GM18499 (cell line): ENCODE measurements around the gene LMTK2.

Source experiments
- ATAC-seq: cut with Tn5 transposase; IDR thresholded peaks from one replicate; pipeline ENCODE4 v1.9.1; 2021; ENCODE audit warnings: moderate number of reproducible peaks; ENCODE audit not compliant: insufficient read depth, unreplicated experiment

The LMTK2 gene

GRCh38 chr7:98171449-98171848, 64.8 kb downstream of the LMTK2 start:
- no peak for ATAC-seq

- no peak for ATAC-seq
Observed at GRCh38 chr7:98174334-98175259, 67.9 kb downstream of the LMTK2 start.

DNA sequence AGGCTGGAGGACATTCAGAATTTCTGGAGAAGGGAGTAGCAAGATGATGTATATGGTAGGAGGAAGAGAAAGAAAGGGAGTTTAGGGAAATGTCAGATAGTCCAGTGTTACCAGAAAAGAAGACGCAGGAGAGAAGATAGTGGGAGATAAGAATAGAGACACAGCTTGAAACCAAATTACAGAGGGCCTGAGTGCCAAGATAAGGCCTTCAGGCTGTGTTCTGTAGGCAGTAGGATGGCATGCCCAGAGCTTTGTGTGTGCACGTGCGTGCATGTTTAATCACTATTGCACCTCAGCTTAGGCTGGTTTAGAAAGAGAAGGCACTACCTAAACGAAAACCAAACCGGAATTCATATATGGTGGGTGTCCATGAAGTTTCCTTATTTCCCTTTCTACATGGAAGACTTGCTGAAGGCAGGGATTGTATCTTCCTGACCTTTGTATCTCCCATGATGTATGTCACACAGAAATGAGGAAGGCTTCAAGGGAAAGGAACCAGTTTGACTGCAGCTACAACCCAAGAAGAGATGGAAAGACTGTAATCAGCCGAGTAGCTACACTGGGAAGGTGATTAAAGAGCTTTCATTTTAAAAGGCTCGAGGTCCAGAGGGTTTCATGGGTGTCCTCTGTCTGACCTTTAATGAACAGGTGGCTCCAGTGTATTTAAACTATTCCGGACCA, 68.7 kb downstream of the LMTK2 start:
- ATAC-seq = no peak

DNA sequence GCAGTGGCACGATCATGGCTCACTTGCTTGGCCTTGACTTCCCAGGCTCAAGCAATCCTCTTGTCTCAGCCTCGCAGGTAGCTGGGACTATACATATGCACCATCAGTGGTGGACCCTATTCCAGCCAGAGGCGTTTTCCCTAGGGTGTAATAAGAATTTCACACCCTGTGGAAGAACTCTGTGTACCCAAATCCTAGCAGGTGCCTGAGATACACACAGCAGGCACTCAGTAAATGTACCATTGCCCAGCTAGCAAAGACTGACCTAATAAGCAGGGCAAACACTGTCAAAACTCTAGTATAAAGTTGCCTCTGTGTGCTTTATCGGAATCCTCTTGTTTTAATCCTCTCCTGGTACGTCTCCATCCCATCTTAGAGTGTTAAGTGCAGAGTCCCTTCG, 70.9 kb downstream of the LMTK2 start:
- ATAC-seq = no peak

DNA sequence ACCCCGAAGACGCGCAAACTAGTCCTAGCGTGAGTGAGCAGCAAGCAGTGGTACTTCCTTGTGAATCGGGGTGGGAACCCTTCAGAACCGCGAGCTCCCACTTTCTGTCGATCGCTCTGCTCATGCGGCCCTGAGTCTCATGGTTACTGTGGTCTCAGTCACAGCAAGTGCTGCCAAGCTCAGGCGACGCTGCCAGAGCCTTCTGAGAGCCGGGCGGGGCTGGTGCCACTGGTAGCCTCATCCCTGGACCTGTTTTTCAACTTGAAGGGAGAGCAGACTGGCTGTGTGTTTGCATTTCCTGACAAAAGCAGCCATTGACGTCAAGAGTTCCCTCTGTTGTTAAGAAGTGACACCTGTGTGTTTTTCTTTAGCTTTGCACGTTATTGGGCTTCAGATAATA, 71.7 kb downstream of the LMTK2 start:
- no peak for ATAC-seq

DNA sequence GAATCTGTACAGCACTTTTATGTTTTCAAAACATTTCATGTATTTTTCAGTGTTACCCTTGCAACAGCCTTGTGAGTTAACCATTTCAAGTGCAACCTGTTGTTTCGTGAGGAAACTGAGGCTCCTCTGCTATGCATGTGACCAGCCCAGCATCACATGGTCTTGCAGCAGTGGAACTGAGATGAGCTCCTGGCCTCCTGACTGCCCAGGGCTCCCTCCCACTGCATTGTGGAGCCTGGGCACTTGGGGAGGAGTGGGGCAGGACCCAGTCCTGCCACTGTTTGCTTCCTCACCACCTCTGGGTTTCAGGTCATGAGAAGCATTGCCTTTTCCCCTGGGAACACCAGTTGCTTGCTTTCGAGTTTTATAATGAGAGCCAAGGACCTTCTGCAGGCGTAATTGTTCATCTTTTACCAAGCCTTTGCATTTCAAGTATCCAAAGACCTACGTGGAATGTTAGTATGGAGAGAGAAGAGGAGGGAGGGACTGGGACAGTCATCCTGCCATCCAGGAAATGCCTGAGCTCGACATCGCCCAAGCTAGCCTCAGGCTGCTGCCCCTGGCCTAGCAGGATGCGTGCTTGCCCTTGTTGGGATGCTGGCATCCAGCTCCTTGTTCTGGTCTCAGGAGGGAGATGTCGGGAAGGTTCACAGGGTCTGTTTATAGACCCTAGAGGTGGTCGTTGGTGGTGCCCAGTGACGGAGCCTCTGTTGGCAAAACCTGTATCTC, 72.3 kb downstream of the LMTK2 start:
- ATAC-seq = no peak

DNA sequence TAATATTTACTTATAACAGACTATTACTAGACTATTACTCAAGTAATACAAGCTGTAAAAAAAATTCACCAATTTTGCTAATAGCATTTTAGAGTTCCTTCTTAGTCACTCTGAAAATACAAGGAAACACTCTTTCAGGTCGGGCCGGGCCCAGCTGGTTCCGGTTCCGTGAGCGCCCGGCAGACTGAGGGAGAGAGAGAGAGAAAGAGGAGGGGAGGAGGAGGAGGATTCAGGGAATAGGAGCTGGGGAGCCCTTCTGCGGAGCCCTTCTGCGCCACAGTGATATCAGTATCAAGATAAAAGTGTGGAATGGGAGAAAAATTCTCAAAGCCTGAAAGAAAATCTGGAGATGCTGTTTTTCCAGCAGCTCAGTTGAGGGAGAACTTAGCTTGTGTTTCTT, 74.1 kb downstream of the LMTK2 start:
- ATAC-seq = no peak

DNA sequence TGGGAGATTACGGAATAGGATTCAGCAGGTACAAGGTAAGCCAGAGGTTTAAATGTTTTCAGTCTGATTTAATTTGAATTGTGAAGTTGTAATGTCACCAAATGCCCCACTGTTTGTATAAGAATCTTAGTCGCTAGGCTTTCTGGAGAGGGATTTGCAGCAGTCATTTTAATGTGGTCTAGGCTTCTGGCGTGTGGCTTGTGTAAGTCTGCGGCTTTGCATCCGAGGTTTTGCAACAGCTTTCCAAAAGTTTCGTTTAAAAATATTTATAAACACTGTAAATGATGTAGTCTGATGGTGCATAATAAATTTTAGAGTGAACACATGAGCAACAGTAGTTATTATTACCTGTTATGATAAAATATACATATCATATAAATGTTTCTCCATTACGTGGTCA, 78.4 kb downstream of the LMTK2 start:
- ATAC-seq = no peak

GRCh38 chr7:98186452-98187137, 79.9 kb downstream of the LMTK2 start:
- no peak for ATAC-seq

DNA sequence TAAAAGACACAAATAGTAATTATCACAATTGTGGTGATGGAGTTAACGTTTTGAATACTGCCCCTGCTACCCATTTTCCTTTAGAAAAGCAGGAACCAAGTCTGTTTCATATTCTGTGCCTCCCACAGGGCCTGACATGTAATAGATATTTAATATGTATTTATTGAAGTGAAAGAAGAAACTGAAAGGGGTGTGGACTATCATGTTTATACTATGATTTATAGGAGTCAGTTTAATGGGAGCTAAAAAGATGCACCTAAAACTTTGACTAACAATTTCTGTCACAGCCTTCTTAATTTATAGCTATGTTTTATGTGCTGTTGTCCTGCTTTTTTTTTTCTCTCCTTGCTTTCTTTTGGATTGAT, 80.5 kb downstream of the LMTK2 start:
- no peak for ATAC-seq

DNA sequence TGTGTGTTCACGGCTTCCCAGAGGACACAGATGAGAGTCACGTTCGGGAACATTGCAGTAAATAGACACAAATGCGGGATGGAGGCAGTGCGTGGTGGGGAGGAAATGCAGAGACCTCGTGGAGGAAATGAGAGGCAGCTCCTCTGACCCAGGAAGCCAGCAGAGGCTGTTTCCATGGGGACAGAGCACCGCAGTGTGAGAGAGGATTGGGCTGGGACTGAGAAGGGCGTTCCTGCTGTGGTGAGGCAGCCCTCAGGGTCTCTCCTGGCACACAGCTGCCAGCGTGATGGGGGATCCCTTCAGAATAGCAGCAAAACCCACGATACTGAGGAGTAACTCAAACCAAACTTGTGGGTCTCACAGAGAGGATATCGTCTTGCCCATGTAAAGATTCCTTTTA, 82.9 kb downstream of the LMTK2 start:
- ATAC-seq = no peak

GRCh38 chr7:98191668-98192431, 85.2 kb downstream of the LMTK2 start:
- ATAC-seq = no peak

GRCh38 chr7:98192781-98193457, 86.3 kb downstream of the LMTK2 start:
- no peak for ATAC-seq

DNA sequence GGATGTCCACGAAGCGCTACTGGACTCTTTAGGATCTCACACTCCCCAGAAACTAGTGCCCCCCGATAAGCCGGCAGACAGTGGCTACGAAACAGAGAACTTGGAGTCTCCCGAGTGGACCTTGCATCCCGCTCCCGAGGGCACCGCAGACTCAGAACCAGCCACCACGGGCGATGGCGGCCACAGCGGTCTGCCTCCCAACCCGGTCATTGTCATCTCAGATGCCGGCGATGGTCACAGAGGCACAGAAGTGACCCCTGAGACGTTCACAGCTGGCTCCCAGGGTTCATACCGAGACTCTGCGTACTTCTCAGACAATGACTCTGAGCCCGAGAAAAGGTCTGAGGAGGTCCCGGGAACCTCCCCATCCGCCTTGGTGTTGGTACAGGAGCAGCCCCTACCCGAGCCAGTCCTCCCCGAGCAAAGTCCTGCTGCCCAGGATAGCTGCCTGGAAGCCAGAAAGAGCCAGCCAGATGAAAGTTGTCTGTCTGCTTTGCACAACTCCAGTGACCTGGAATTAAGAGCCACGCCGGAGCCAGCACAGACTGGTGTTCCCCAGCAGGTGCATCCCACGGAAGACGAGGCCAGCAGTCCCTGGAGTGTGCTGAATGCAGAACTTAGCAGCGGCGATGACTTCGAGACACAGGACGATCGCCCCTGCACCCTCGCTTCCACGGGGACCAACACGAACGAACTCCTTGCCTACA, 87.0 kb downstream of the LMTK2 start:
- no peak for ATAC-seq

DNA sequence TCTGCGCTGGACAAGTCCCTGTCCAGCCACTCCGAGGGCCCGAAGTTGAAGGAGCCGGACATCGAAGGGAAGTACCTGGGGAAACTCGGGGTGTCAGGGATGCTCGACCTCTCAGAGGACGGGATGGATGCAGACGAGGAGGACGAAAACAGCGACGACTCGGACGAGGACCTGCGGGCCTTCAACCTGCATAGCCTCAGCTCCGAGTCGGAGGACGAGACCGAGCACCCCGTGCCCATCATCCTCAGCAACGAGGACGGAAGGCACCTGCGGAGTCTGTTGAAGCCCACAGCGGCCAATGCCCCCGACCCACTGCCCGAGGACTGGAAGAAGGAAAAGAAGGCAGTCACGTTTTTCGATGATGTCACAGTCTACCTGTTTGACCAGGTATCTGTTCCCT, 87.5 kb downstream of the LMTK2 start:
- ATAC-seq = no peak

DNA sequence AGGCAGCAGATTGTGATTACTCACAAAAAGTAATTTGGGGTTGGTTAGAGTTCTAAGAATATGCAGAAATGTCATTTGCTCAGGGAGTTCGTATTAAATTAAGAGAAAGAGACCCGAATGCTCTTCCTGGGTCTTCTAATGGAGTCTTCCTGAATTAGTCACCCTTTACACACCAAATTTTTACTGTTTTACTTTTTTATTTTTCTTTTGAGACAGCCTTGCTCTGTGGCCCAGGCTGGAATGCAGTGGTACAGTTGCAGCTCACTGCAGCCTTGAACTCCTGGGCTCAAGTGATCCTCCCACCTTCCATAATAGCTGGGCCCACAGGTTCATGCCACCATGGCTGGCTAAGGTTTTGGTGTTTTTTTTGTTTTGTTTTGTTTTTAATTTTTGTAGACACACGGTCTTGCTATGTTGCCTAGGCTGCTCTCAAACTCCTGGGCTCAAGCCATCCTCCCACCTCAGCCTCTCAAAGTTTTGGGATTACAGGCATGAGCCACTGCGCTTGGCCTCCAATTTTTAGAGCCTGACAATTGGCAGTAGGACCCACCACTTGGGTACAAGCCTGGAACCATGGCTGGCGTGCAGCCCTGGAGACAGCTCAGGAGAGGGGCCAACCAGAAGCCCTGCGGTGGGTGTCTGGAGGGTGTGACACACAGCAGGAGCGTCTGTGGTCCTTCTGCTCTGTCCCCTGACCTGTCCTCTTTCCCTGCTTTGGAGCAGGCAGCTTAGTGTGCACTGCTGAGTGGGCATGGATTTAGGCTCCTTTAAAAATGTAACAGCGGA, 88.2 kb downstream of the LMTK2 start:
- ATAC-seq = no peak

GRCh38 chr7:98196706-98197605, 90.3 kb downstream of the LMTK2 start:
- ATAC-seq = no peak
